Pons (tissue), 1 donor: Measurements from ENCODE around the gene ANKRD61.
"Not testable (repeated sequence)": the region's sequence is repeated elsewhere in the genome, so short reads cannot be mapped to it uniquely, and the experiment has no call there.

ENCODE experiments used
- DNase-seq: peaks from one replicate; pipeline ENCODE4 v3.0.0-alpha.2; 2016; ENCODE audit warnings: low spot score

ANKRD61 gene

DNA sequence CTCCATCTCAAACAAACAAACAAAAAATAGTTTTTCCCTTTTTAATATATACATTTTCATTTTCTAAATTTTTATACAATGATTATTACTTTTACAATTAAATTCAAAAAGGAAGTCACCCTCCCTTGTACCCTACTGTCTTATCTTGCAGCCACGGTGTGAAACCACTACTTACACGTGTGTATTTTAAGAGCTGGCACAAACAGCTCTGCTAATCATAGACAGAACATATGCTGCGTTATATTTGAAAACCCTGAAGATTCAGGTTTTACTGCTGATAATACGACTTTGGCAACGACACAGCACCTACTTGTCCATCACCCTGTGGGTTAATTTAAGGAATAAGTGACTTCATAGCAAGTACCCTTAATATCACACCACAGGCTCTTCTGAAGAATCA, 991 bp downstream of the ANKRD61 start:
- DNase-seq = no peak

DNA sequence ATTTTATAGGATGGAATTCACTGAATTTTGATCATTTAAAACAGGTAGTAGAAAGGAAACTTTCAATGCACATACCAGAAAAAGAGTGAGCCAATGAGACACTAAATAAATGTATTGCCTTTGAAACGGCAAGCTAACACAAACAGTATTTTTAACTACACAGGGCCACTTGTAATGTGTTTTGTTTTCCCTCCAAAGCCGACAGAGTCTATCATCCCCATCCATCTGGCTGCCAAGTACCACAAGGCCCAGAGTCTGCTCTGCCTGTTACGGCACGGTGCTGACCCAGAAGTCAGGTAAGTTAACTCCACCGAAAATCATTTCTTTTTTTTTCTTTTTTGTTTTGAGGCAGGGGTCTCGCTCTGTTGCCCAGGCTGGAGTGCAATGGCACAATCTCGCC, 1.5 kb downstream of the ANKRD61 start:
- DNase-seq = peak; percentile 50

DNA sequence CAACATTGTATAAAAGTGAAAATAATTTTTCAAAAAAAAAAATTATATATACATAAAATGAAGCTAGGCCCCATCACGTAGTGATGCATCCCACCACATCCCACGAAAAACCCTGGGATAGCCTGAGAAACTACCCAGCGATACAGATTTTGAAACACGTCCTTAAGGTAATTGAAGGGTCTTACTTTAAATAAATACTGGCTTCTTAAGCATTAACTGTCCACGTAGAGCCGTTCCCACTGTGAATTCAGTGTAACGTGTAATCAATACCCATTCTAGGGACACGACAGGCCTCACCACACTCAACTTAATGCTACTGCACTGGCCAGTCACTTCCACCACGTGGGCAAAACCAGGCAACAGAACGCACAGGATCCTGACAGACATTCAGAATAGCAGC, 4.0 kb downstream of the ANKRD61 start:
- DNase-seq = no peak

DNA sequence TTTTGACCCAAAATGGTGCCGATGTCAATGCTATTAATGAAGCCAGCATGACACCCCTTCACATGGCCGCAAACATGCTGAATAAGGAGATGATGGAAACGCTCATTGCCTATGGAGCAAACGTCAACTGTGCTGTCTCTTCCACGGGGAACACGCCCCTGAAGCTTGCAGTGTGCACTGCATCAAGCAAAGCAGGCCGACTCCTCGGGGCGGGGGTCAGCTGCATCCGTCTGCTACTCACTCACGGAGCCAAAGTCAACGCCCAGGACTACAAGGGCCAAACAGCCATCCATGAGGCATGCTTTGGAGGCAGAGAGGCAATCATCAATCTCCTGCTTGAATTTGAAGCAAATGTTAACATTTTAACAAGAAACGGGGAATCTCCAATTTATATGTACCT, 4.5 kb downstream of the ANKRD61 start:
- no peak for DNase-seq

DNA sequence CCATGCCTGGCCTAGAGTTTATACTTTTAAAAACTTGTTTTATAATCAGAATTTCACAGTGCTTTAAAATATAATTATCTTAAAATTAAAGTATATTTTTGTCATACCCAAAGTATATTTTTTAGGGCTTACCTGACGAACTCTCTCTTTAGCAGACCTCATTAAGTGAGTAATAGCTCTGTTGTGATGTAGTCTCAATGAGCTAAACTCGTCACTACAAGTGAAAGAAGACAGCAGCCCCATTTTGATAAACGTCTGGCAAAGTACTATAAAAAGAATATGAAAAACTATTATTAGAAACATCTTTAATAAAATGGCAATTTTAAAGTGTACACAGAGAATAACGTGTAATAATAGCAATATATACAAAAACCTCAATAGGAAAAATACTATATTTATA, 18.6 kb downstream of the ANKRD61 start:
- no peak for DNase-seq

DNA sequence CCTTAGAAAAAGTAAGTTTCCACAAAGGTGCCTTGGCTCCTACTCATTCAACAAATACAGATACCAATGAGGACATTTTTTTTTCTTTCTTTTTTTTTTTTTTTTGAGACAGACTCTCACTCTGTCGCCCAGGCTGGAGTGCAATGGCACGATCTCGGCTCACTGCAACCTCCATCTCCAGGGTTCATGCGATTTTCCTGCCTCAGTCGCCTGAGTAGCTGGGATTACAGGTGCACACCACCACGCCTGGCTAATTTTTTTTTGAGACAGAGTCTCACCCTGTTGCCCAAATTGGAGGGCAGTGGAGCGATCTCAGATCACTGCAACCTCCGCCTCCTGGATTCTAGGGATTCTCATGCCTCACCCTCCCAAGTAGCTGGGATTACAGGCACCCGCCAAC, 20.0 kb downstream of the ANKRD61 start:
- DNase-seq = not testable (repeated sequence)

DNA sequence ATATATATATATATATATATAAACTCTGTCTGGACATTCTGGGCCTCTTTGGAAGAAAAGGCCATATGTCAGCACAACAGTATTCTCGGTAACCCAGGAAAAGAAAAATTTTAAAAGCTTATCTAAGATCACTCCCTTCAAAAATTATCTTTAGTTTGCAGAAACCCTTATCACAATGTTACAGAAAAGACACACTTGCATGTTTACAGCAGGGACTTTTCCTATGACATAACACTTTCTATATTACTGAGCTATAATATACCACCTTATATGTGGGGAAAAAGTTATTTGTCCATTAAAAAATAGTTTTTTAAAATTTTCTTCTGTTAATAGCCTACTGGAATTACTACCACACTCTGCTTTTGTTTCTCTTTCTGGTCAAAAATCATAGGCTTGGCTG, 25.4 kb downstream of the ANKRD61 start:
- no peak for DNase-seq

DNA sequence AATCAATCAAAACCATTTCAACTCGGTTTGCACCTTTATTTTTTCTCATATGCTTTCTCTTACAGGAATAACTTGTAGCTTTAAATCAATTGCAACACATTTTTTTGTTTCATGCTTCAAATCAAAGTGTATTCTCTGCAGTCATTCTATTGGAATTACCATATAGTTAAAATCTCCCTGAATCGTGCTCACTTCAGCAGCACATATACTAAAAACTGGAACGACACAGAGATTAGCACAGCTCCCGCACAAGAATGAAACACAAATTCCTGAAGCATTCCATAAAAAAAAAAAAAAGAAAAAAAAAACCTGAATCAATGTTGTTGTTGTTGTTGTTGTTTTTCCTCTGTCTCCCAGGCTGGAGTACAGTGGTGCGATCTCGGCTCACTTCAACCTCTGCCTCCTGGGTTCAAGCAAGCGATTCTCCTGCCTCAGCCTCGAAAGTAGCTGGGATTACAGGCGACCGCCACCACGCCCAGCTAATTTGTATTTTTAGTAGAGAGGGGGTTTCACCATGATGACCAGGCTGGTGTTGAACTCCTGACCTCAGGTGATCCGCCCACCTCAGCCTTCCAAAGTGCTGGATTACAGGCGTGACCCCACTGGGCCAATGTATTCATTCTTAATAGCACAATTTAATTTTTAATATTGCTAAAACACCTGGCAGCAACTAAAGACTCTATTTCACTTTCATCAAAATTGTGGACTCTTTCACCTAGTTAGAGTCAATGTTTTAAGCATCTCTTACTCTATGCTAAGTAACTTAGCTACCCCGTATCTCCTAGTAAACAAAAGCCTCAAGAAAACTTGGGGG, 26.3 kb downstream of the ANKRD61 start:
- no peak for DNase-seq

DNA sequence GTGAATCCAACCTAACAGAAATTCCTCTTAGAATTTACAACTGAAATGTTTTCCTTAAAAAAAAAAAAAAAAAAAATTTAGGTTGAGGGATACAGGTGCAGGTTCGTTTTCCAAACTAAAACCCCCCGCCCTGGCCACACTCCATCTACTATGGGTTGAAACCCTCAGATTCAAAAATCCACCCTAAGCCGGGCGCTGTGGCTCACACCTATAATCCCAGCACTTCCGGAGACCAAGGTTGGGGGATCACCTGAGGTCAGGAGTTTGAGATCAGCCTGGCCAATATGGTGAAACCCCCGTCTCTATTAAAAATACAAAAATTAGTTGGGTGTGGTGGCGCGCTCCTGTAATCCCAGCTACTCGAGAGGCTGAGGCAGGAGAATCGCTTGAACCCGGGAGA, 28.8 kb downstream of the ANKRD61 start:
- DNase-seq = not testable (repeated sequence)

DNA sequence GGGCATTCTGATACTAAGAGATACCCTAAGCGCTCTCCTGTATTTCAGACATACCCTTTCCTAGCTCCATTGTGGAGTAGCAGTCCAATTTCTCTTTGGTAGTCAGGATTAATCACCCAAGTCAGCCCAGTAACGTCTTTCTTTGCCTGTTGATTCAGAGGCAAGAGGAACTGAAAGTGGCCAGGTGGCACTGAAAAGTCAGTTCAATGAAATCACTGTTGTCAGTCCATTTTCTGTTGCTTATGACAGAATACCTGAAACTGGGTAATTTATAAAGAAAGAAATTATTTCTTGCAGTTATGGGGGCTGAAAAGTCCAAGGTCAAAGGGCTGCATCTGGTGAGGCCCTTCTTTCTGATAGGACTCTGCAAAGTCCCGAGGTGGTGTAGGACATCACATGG, 40.2 kb downstream of the ANKRD61 start:
- DNase-seq = no peak

DNA sequence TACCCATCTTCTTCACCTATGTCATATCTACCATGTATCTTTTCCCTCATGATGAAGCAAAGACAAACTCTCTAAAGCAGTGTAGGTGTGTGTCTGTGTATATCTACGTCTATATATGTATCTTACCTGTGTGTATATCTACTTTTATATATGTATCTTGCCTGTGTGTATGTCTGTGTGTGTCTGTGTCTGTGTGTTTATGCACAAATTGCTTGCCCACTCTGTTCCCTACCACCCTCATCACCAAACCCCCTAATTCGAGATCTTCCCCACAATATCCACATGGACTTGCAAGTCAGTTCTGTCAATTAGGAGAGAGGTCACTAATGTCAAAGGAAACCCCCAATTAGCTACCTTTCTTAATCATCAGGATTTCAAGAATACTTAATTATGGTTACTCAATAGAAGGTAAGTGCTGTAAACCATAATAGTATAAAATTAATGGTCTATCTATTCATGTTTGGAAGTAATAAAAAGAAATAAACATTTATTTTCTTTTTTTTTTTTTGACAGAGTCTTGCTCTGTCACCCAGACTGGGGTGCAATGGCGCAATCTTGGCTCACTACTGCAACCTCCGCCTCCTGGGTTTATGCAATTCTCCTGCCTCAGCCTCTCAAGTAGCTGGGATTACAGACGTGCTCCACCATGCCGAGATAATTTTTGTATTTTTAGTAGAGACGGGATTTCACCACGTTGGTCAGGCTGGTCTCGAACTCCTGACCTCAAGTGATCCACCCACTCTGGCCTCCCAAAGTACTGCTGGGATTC, 43.6 kb downstream of the ANKRD61 start:
- DNase-seq = no peak

DNA sequence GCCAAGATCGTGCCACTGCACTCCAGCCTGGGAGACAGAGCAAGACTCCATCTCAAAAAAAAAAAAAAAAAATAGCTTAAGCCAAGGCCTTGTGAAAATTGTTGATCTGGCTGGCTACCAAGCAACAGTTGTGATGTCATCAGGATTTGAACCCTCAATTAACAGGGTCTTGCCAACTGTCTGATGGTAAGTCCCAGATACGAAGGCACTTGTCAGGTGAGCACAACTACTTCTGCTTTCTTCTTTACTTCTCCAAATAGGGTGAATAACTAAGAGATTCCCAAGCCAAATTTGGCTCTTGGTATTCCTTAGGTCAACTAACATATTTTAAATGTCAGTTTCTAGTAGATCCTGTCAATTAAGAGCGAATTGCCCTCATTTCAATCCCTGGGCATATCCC, 47.4 kb downstream of the ANKRD61 start:
- DNase-seq = no peak

DNA sequence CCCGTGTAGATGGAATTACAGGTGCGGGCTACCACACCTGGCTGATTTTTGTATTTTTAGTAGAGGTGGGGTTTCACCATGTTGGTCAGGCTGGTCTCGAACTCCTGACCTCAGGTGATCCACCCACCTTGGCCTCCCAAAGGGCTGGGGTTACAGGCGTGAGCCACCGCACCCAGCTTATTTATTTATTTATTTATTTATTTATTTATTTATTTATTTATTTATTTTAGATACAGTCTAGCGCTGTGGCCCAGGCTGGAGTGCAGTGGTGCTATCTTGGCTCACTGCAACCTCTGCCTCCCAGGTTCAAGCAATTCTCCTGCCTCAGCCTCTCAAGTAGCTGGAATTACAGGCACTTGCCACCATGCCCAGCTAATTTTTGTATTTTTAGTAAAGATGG, 51.9 kb downstream of the ANKRD61 start:
- DNase-seq = not testable (repeated sequence)
